ENCODE data around the gene ARSB.

- TF ChIP-seq, protein P1, sequence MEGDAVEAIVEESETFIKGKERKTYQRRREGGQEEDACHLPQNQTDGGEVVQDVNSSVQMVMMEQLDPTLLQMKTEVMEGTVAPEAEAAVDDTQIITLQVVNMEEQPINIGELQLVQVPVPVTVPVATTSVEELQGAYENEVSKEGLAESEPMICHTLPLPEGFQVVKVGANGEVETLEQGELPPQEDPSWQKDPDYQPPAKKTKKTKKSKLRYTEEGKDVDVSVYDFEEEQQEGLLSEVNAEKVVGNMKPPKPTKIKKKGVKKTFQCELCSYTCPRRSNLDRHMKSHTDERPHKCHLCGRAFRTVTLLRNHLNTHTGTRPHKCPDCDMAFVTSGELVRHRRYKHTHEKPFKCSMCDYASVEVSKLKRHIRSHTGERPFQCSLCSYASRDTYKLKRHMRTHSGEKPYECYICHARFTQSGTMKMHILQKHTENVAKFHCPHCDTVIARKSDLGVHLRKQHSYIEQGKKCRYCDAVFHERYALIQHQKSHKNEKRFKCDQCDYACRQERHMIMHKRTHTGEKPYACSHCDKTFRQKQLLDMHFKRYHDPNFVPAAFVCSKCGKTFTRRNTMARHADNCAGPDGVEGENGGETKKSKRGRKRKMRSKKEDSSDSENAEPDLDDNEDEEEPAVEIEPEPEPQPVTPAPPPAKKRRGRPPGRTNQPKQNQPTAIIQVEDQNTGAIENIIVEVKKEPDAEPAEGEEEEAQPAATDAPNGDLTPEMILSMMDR (IDR thresholded peaks at IDR 0.05) = no peak
- no peak for TF ChIP-seq POLR2A (IDR thresholded peaks at IDR 0.05)
These were observed 1.3 kb downstream of the ARSB start for GRCh38 chr5:78983601-78984438.

Data from gastroesophageal sphincter (tissue), 3 donors.